Tibial nerve (tissue), 4 donors: ENCODE measurements around the gene CHST15.

ENCODE experiments used
- EP300 ChIP-seq, 2 donors: sonication (generic); formaldehyde crosslinking; IDR thresholded peaks; one replicate each; pipeline ENCODE4 v1.6.1; 2017; ENCODE audit warnings: antibody characterized with exemption in 2 of 2, mild to moderate bottlenecking in 1 of 2
- POLR2A ChIP-seq, 2 donors: fragments of 450-650 bp; IDR thresholded peaks; one replicate each; pipeline ENCODE4 v1.6.1; 2017; ENCODE audit warnings: antibody characterized with exemption in 2 of 2, mild to moderate bottlenecking in 2 of 2, moderate library complexity in 2 of 2
- TF ChIP-seq, protein P1 (sequence below), 5 experiments: fragments of 200-600 bp in 3 of 5; fragments of 450-650 bp in 2 of 5; sonication (generic) in 3 of 5; IDR thresholded peaks; one replicate each; pipeline ENCODE4 v1.5.1; 2016 to 2019; ENCODE audit warnings: antibody characterized with exemption in 5 of 5, mild to moderate bottlenecking in 3 of 5, moderate library complexity in 2 of 5

DNA sequence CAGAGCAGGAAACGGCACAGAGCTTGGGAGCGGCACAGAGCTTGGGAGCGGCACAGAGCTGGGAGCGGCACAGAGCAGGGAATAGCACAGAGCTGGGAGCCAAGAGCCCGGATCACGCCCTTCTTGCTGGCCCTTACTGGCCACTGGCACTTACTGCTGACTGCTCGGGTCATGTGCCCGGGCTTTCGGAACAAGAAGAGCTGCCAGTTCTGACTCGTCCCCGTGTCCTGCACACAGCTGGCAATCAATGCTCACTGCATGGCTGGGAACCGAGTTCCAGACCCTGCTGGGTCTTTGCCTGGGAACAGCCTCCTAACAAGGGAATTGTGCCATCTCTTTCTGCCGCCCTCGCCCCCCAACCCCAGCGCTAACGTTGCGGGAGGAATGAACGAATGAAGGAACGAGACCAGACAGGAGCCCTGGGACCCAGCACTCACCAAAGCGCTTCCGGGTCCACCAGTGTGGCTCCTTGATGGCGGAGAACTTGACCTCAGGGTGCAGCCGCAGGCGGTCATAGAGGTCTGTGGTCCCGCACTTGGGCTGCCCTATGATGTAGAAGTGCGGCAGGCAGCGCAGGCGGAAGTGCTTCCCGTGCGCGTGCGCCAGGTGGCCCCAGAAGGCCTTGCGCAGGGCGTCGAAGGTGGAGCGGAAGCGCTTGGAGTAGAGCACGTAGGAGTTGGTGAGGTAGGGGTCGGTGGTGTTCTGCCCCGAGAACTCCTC lies 49.1 kb downstream of the CHST15 start:
- TF ChIP-seq, protein P1, sequence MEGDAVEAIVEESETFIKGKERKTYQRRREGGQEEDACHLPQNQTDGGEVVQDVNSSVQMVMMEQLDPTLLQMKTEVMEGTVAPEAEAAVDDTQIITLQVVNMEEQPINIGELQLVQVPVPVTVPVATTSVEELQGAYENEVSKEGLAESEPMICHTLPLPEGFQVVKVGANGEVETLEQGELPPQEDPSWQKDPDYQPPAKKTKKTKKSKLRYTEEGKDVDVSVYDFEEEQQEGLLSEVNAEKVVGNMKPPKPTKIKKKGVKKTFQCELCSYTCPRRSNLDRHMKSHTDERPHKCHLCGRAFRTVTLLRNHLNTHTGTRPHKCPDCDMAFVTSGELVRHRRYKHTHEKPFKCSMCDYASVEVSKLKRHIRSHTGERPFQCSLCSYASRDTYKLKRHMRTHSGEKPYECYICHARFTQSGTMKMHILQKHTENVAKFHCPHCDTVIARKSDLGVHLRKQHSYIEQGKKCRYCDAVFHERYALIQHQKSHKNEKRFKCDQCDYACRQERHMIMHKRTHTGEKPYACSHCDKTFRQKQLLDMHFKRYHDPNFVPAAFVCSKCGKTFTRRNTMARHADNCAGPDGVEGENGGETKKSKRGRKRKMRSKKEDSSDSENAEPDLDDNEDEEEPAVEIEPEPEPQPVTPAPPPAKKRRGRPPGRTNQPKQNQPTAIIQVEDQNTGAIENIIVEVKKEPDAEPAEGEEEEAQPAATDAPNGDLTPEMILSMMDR (IDR thresholded peaks at IDR 0.05): no peak
- TF ChIP-seq POLR2A (IDR thresholded peaks at IDR 0.05): no peak
- no peak for TF ChIP-seq EP300 (IDR thresholded peaks at IDR 0.05)
